Measurements from ENCODE around the gene CEP70.
"Not testable (repeated sequence)": the region's sequence is repeated elsewhere in the genome, so short reads cannot be mapped to it uniquely, and the experiment has no call there.

CEP70 gene

GRCh38 chr3:138497851-138498250 lies 96.2 kb downstream of the CEP70 start:
- no peak for TF ChIP-seq CTCF (IDR thresholded peaks at IDR 0.05; ENCODE audit: control insufficient read depth, extremely low read depth, insufficient read depth)
- no peak for DNase-seq (ENCODE audit: low read depth)
- no peak overlapping the region for H3K4me3 ChIP-seq (ENCODE audit: low read depth, low read length)

GRCh38 chr3:138497021-138497420 lies 97.0 kb downstream of the CEP70 start:
- no peak overlapping the region for H3K4me3 ChIP-seq (ENCODE audit: low read depth, low read length)
- TF ChIP-seq CTCF (IDR thresholded peaks at IDR 0.05; ENCODE audit: control insufficient read depth, extremely low read depth, insufficient read depth), result no peak
- no peak for DNase-seq (ENCODE audit: low read depth)

- TF ChIP-seq CTCF (IDR thresholded peaks at IDR 0.05; ENCODE audit: control insufficient read depth, extremely low read depth, insufficient read depth), result no peak
- no peak for DNase-seq (ENCODE audit: low read depth)
- no peak overlapping the region for H3K4me3 ChIP-seq (ENCODE audit: low read depth, low read length)
Observed at GRCh38 chr3:138496436-138496835, 97.6 kb downstream of the CEP70 start.

GRCh38 chr3:138495638-138496037 lies 98.4 kb downstream of the CEP70 start:
- H3K4me3 ChIP-seq (ENCODE audit: low read depth, low read length); DNase-seq (ENCODE audit: low read depth): not testable (repeated sequence)

GRCh38 chr3:138494607-138494929 lies 99.5 kb downstream of the CEP70 start:
- no peak for TF ChIP-seq CTCF (IDR thresholded peaks at IDR 0.05; ENCODE audit: control insufficient read depth, extremely low read depth, insufficient read depth)
- no peak overlapping the region for H3K4me3 ChIP-seq (ENCODE audit: low read depth, low read length)
- no peak for DNase-seq (ENCODE audit: low read depth)

GRCh38 chr3:138493804-138494606 lies 100.1 kb downstream of the CEP70 start:
- DNase-seq (ENCODE audit: low read depth), result no peak
- no peak for TF ChIP-seq CTCF (IDR thresholded peaks at IDR 0.05; ENCODE audit: control insufficient read depth, extremely low read depth, insufficient read depth)
- H3K4me3 ChIP-seq (ENCODE audit: low read depth, low read length), result no peak overlapping the region

GRCh38 chr3:138492980-138493675 lies 100.9 kb downstream of the CEP70 start:
- DNase-seq (ENCODE audit: low read depth), result no peak
- no peak for TF ChIP-seq CTCF (IDR thresholded peaks at IDR 0.05; ENCODE audit: control insufficient read depth, extremely low read depth, insufficient read depth)

More at GRCh38 chr3:138492980-138493675, 100.9 kb downstream of the CEP70 start:
- no peak overlapping the region for H3K4me3 ChIP-seq (ENCODE audit: low read depth, low read length)

All from LNCaP clone FGC (cell line).